ENCODE measurements around the gene NTNG1. TPM values are rescaled to one million over a fixed set of nuclear protein-coding genes. Genes with fewer than 3 reads are reported as not detected.

Gene NTNG1
- total RNA-seq, 2 experiments from 2014 or later, result 2.3 to 5.9 TPM

GRCh38 chr1:107251083-107251482 is 110.2 kb downstream of the NTNG1 start:
- no peak overlapping the region for H3K4me3 ChIP-seq (ENCODE audit: low read depth, low read length, poor library complexity, severe bottlenecking)
- no peaks in the 10 kb centered on the region for H3K9me2 ChIP-seq (ENCODE audit: insufficient read depth, low read length)
- H3K27ac ChIP-seq (ENCODE audit: low read depth, low read length, poor library complexity, severe bottlenecking), result peak overlapping the region; percentile 28
- H3K9me3 ChIP-seq (ENCODE audit: low read length), result no peaks in the 10 kb centered on the region
- intact Hi-C loops (cut with micrococcal nuclease; ENCODE audit: unreplicated experiment), result no loop called here
- DNase-seq (ENCODE audit: low spot score), result no peak
- TF ChIP-seq EZH2phosphoT487 (IDR thresholded peaks at IDR 0.05; ENCODE audit: borderline replicate concordance, low read depth, low read length), result no peak
- TF ChIP-seq, protein P1, sequence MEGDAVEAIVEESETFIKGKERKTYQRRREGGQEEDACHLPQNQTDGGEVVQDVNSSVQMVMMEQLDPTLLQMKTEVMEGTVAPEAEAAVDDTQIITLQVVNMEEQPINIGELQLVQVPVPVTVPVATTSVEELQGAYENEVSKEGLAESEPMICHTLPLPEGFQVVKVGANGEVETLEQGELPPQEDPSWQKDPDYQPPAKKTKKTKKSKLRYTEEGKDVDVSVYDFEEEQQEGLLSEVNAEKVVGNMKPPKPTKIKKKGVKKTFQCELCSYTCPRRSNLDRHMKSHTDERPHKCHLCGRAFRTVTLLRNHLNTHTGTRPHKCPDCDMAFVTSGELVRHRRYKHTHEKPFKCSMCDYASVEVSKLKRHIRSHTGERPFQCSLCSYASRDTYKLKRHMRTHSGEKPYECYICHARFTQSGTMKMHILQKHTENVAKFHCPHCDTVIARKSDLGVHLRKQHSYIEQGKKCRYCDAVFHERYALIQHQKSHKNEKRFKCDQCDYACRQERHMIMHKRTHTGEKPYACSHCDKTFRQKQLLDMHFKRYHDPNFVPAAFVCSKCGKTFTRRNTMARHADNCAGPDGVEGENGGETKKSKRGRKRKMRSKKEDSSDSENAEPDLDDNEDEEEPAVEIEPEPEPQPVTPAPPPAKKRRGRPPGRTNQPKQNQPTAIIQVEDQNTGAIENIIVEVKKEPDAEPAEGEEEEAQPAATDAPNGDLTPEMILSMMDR (conservative IDR thresholded peaks at IDR 0.05; ENCODE audit: low read length), result no peak
- H3K79me2 ChIP-seq (ENCODE audit: insufficient read depth, low read depth, low read length), result no peaks in the 10 kb centered on the region
- no TSS peak for BruUV-seq (replicated peaks)
- no peaks in the 10 kb centered on the region for H4K20me1 ChIP-seq (ENCODE audit: insufficient read depth, low read length)
- H3K36me3 ChIP-seq (ENCODE audit: insufficient read depth, low read length), result no peaks in the 10 kb centered on the region
- H3K4me2 ChIP-seq (ENCODE audit: low read length), result peak overlapping the region; percentile 45
- ChIA-PET POLR2A (no interaction called here), CTCF (ENCODE audit: unreplicated experiment) (no interaction called here)
- peaks cover 75% of the 10 kb centered on the region for H3K4me1 ChIP-seq (ENCODE audit: insufficient read depth, low read length, poor library complexity, severe bottlenecking)
- peak overlapping the region; percentile 48; the same call in 1 of the 2 replicates for H2AFZ ChIP-seq (ENCODE audit: low read length)

DNA sequence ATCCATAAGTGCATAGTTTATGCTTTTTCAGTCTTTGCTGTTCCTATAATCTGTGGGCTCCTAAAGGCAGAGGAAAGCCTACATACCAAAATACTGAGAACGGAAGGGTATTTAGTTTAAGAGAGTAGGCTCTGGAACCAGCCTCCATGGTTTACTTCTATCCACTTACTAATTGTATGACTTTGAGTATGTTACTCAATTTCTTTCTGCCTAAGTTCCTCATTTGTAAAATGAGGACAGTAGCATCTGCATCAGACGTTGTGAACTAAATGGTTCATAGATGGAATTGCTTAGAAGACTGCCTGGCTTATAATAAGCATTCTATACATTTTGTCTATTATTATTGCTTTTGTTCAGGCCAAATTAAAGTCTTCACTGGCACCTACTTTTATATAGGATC is 111.0 kb downstream of the NTNG1 start:
- DNase-seq (ENCODE audit: low spot score), result peak; percentile 42
- no TSS peak for BruUV-seq (replicated peaks)
- no peak overlapping the region for H3K4me3 ChIP-seq (ENCODE audit: low read depth, low read length, poor library complexity, severe bottlenecking)
- H3K4me1 ChIP-seq (ENCODE audit: insufficient read depth, low read length, poor library complexity, severe bottlenecking), result peaks cover 79% of the 10 kb centered on the region
- H4K20me1 ChIP-seq (ENCODE audit: insufficient read depth, low read length), result no peaks in the 10 kb centered on the region
- intact Hi-C loops (cut with micrococcal nuclease; ENCODE audit: unreplicated experiment), result no loop called here
- ChIA-PET CTCF (ENCODE audit: unreplicated experiment) (no interaction called here), POLR2A (no interaction called here)
- no peaks in the 10 kb centered on the region for H3K79me2 ChIP-seq (ENCODE audit: insufficient read depth, low read depth, low read length)
- H3K36me3 ChIP-seq (ENCODE audit: insufficient read depth, low read length), result no peaks in the 10 kb centered on the region
- TF ChIP-seq, protein P1 (conservative IDR thresholded peaks at IDR 0.05; ENCODE audit: low read length), result no peak
- TF ChIP-seq EZH2phosphoT487 (IDR thresholded peaks at IDR 0.05; ENCODE audit: borderline replicate concordance, low read depth, low read length), result no peak
- peak overlapping the region; percentile 28 for H3K27ac ChIP-seq (ENCODE audit: low read depth, low read length, poor library complexity, severe bottlenecking)
- H3K9me2 ChIP-seq (ENCODE audit: insufficient read depth, low read length), result no peaks in the 10 kb centered on the region
- H2AFZ ChIP-seq (ENCODE audit: low read length), result peak overlapping the region; percentile 48; the same call in 1 of the 2 replicates
- peak overlapping the region; percentile 45 for H3K4me2 ChIP-seq (ENCODE audit: low read length)
- no peaks in the 10 kb centered on the region for H3K9me3 ChIP-seq (ENCODE audit: low read length)

DNA sequence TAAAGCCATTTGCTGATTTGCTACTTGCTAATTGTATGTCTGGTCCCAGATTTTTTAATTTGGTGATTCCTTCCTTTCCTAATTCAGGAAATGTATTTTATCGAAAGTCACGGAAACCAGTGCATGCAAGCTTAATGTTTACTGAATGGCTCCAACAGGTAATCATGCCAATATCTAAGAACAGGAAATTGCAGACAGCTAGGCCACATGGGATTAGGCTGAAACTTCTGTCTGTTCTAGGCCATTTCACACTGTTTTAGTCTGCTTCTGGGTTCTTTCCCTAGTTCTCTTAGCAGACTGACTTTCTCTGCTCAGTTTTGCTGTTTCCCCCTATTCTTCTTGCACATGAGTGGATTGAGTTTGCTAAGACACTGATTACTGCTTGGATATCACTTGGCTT is 111.4 kb downstream of the NTNG1 start:
- no peaks in the 10 kb centered on the region for H3K79me2 ChIP-seq (ENCODE audit: insufficient read depth, low read depth, low read length)
- intact Hi-C loops (cut with micrococcal nuclease; ENCODE audit: unreplicated experiment), result no loop called here
- ChIA-PET CTCF (ENCODE audit: unreplicated experiment) (no interaction called here), POLR2A (no interaction called here)
- peak overlapping the region; percentile 45 for H3K4me2 ChIP-seq (ENCODE audit: low read length)
- no peaks in the 10 kb centered on the region for H3K9me2 ChIP-seq (ENCODE audit: insufficient read depth, low read length)
- no peak overlapping the region for H3K4me3 ChIP-seq (ENCODE audit: low read depth, low read length, poor library complexity, severe bottlenecking)
- TF ChIP-seq, protein P1 (conservative IDR thresholded peaks at IDR 0.05; ENCODE audit: low read length), result no peak
- TF ChIP-seq EZH2phosphoT487 (IDR thresholded peaks at IDR 0.05; ENCODE audit: borderline replicate concordance, low read depth, low read length), result no peak
- peak overlapping the region; percentile 48; the same call in 1 of the 2 replicates for H2AFZ ChIP-seq (ENCODE audit: low read length)
- no peaks in the 10 kb centered on the region for H4K20me1 ChIP-seq (ENCODE audit: insufficient read depth, low read length)
- no TSS peak for BruUV-seq (replicated peaks)
- H3K36me3 ChIP-seq (ENCODE audit: insufficient read depth, low read length), result no peaks in the 10 kb centered on the region
- H3K27ac ChIP-seq (ENCODE audit: low read depth, low read length, poor library complexity, severe bottlenecking), result peak overlapping the region; percentile 28
- H3K4me1 ChIP-seq (ENCODE audit: insufficient read depth, low read length, poor library complexity, severe bottlenecking), result peaks cover 74% of the 10 kb centered on the region
- H3K9me3 ChIP-seq (ENCODE audit: low read length), result no peaks in the 10 kb centered on the region
- DNase-seq (ENCODE audit: low spot score), result peak; percentile 54
